ENCODE data around the gene CACNG7. TPM values are rescaled to one million over a fixed set of nuclear protein-coding genes. Genes with fewer than 3 reads are reported as not detected.

The CACNG7 gene
- total RNA-seq, 2 experiments from 2014 or later: not detected

Other genes with a start within 250 kb of the CACNG7 start
- gene NLRP12, start 85.0 kb upstream of the CACNG7 start, total RNA-seq: not detected
- 10 to 100 TPM; 40.3 to 45.5 TPM for gene MYADM, start 41.4 kb upstream of the CACNG7 start, total RNA-seq
- not detected for gene PRKCG, start 27.1 kb upstream of the CACNG7 start, total RNA-seq
- gene CACNG8, start 53.7 kb downstream of the CACNG7 start, total RNA-seq: under 1 TPM in 1 of 2 experiments, not detected in 1; 0.02 TPM
- not detected for gene CACNG6, start 82.4 kb downstream of the CACNG7 start, total RNA-seq
- not detected for gene VSTM1, start 154.6 kb downstream of the CACNG7 start, total RNA-seq
- not detected for gene TARM1, start 172.1 kb downstream of the CACNG7 start, total RNA-seq
- gene OSCAR, start 191.5 kb downstream of the CACNG7 start, total RNA-seq: under 1 TPM; 0.29 to 0.59 TPM
- gene NDUFA3, start 193.6 kb downstream of the CACNG7 start, total RNA-seq: 100 to 1,000 TPM; 106 to 113 TPM
- 10 to 100 TPM; 27.1 to 31.6 TPM for gene TFPT, start 206.4 kb downstream of the CACNG7 start, total RNA-seq
- 10 to 100 TPM; 74.4 to 74.6 TPM for gene PRPF31, start 206.5 kb downstream of the CACNG7 start, total RNA-seq
- gene CNOT3, start 228.5 kb downstream of the CACNG7 start, total RNA-seq: 10 to 100 TPM; 54.6 to 58.7 TPM